NCI-H526 treated with DMSO at 0.1 percent for 48 hours (cell line): Measurements from ENCODE around the gene RASSF5.

Source experiments
- DNase-seq: peaks from one replicate; lab custom pipeline; 2025; lab: John Stamatoyannopoulos, UW

The RASSF5 gene

DNA sequence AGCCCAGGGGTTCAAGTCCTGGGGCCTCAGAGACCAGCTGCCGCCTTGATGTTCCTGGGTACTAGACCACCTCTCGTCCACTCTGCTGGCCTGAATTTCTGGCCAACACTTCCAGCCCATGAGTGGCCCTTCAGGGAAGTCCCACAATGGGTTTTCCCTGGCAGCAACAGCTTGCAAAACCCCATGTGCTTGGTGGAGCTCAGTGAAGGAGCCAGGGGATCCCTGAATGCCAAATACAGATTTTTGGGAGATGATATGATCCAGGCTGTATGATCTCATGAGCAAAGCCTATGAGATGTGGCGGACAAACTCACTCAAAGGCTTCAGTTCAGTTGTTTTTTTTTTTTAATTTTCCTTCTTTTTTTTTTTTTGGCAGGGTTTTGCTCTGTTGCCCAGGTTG lies 9.6 kb upstream of the RASSF5 start:
- DNase-seq = no peak

DNA sequence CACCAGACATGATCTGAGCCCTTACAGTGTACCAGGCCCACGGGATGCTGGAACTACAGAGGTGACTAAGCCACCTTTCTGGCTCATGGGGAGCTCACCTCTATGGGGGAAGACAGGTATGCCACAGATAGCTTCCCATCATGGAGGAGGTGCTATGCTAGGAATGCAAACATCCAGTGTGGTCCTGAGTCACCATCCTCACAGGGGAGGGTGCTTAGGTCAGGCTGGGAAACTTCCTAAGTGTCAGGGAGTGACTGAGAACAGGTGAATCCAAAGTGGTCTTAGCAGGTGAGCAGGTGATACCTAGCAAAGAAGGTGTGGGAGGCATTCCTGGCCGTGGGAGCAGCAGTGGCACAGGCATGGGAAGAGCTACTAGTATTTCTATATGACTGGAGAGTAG lies 8.6 kb upstream of the RASSF5 start:
- DNase-seq = no peak

DNA sequence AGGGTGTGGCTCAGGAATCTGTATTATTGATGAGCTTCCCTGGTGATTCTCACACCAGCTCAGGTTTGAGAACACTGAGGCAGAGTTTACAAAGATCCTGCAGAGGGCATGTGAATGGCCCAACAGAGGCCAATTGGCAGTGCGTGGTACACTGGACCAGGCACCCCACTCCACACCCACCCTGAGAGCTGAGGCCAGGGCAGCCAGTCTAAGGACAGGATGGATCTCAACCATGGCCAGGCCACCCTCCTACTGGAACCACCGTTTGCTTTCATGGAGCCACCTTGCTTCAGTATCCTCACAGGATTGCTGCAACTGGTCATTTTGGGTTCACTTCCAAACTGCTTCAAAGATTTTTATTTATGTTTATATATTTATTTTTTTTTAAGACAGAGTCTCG lies 7.3 kb upstream of the RASSF5 start:
- DNase-seq = no peak

DNA sequence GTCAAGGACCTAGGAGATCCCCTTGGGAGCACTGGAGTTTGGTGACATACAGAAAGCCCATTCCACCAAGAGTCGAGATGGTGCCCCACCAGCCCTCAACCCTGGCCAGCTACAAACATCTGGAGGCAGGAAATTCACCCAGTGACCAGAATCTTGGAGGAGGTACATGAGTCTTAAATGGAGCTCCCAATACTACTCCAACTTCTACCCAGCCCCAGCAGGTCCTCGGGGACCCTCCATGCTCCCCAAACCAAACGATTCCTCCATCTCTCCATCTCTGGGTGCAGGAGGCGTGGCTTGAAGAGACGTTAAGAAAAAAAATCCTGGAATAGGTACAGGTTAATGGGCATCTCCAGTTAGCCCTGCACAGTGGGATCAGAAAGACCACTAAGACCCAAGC lies 5.5 kb upstream of the RASSF5 start:
- DNase-seq = no peak

DNA sequence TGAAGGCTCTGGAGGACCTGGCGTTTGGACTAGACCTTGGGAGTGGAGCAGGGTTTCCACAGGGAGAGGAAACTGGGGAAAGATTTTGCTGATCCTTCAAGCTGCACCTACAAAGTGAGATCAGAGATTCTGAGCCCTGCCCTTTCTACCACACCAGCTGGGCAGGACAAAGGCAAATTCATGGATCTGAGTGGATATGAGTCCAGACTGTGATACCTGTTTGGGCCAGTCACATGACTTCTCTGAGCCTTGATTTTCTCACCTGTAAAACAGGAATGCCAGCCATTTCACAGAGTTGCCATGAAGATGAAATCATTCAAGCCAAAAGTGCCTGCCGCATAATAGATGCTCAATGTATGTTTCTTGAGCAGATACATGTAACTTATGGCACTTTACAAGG lies 4.9 kb upstream of the RASSF5 start:
- no peak for DNase-seq

DNA sequence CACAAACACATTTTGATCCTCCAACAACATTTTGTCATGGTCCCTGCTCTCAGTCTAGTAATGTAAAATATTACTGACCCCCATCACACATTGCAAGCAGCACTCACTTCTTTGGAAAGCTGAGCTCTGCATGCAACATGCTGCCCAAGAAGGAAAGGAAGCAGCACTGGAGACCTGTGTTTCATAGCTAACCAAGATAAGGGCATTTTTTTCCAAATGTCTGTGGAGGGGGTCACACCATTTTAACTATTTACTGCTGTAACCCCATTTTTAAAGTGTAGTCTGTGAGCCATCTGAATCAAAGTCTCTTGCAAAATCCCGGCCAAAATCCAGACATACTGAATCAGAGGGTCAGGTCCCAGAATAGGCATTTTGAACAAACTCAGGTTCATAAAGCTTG lies 4.5 kb upstream of the RASSF5 start:
- no peak for DNase-seq

DNA sequence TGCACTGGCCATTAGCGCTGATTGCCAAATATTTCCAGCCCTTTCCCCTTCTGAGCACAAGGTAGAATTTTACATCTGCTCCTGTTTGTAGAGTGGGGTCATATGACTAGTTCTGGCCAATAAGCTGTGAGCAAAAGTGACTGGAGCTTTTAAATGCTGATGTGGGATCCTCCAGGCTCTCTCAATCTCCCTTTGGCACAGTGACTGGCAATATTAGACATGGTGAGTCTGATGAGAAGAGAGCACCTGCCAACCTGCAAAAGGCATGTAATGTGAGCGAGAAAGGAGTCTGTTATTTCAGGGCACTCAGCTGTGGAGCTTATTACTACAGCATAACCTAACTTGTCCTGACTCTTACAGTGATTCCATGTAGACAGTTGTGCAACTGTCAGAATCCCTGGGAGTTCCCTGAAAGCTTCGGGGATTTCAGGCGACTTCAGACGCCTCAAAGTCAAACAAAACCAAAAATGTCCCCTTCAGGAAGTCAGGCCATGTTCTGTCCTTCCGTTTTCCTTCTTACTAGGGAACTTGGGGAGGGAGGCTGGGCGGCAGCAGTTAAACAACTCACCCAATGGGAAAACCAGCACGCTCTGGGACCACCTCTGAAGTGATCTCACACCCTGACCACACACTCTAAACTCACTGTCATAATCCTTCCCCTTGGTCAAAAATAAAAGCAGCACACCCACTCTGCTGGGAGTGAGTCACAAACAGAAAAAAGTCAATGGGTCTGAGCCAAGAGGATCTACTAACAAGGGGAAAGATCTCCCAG lies 3.6 kb upstream of the RASSF5 start:
- DNase-seq = no peak

DNA sequence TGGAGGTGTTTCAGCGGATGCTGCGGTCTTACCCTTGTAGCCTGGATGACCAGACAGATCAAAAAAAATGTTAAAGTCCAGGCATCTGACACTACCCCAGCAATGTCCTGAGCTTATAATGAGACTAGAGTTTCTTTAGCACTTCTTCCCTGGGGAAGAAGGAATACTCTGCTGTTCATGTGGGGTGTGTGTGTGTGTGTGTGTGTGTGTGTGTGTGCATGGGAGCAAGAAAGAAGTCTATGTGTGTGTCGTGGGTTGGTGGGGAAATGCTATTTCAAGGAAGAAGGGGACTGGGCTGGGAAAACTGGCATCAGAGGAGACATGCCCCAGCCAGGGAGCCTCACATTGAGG lies 3.0 kb upstream of the RASSF5 start:
- no peak for DNase-seq

DNA sequence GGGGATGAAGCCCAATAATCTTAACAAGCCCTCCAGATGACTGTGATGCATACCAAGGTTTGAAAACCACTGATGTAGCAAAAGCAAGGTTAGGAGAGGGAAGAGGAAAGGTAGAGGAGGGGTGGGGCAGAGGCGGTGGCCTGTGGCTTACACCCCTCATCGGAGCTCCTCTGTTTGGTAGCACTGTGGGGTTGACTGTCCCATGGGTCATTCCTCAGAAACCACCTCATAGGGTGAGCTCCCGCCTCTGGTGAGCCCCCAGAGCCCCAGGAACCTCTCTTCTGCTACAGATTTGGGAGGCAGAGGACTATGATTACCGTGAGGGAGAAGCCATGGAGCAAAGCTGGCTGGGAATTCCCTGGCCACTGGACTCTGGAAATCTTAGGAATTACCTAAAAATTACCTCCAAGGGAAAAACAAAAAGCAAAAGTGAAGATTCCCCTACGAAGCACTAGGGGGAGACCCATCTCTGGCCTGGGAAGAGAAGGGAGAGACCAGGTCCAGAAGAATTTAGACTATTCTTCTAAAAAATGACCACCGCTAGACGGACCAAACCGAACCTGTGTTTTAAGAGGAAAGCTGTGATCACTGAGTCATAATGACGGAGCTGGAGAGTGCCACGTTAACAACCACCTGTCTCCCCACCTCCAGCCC lies 1.5 kb upstream of the RASSF5 start:
- no peak for DNase-seq

DNA sequence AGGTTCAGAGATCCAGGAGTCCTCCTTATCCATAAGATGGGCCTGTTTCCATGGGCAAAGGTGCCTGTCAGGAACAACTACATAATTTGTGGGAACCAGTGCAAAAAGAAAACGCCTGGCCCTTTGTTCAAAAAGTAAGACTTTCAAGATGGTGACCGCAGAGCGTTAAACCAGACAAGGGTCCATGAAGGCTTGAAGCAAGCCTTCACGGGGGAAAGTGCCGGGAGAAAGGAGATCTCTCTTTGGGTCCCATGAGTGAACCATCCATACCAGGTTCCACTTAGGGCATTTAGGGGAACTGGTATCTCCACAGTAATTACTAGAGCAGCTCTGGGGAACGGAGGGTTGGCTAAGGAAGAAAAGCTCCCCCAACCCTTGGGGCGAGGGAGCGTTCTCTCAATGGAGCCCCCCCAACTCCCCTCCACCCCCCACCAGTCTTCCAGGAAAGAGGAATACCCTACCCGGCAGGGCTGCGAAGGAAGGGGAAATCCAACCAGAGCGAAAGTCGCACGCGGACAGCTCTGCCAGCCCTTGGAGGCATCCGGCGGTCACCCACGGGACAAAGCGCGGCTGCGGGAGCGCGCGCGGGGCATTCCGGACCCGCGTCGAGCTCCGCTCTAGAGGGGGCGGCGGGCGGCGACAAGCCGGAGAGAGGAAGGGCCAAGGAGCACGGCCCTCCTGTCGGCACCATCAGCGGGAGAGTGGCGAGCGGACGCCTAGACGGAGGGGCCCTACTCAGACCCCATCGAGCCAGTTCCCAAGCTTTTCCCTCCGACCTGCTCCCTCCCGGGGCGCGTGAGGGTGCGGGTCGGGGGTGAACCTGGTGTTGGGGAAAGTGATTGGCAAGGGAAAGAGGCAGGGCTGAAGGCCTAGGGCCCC lies 687 bp upstream of the RASSF5 start:
- DNase-seq = no peak

DNA sequence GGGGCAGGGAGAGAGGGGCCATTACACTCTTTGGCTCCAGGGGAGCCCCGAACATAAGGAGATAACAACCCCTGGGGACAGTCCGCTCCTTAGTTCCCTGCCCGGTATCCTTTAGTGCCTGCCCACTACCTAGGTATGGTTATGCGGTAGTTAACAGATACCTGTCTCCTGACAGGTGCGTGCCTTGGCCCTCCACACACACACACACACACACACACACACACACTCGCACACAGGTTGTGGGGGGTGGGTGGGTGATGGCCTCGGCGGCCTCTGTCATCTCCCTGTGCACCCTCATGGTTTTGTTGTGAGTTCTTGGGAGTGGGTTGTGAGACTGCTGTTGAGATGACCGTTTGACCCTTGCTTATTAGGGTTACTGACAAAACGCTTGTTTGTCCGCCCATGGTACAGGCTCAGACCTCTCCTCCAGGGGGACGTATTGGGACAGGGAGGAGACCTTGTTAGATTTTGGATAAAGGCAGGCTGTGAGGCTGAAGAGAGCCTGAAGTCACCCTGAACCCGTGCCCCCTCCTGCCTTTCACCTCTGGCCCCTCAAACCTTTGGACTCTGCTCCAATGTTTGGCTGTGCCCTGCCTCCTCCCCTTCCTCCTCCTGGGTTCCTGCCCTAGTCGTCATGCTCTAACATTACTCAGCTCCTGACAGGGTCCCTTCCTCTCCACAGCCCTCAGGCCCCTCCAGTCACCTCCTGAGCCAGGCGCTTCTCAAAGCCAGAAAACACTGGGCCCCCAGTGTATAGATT lies 979 bp downstream of the RASSF5 start:
- DNase-seq = no peak

DNA sequence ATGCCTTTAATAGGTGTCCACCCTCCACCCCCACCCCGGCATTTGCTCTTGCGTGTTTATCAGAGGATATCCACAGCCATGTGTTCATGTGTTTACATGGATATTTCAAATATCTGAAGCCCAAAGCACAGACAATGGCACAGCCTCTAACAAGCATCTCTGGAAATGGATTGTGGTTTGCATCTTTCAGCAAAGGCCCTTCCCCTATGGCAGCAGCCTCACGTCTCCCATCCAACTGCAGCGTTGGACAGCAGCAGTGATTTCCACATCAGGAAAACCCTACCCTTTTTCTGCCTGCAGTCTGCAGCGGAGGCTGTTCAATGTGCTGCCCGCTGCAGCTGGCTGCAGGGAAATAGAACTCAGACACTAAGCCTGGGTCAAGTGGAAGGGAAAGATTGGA lies 1.6 kb downstream of the RASSF5 start:
- DNase-seq = no peak

DNA sequence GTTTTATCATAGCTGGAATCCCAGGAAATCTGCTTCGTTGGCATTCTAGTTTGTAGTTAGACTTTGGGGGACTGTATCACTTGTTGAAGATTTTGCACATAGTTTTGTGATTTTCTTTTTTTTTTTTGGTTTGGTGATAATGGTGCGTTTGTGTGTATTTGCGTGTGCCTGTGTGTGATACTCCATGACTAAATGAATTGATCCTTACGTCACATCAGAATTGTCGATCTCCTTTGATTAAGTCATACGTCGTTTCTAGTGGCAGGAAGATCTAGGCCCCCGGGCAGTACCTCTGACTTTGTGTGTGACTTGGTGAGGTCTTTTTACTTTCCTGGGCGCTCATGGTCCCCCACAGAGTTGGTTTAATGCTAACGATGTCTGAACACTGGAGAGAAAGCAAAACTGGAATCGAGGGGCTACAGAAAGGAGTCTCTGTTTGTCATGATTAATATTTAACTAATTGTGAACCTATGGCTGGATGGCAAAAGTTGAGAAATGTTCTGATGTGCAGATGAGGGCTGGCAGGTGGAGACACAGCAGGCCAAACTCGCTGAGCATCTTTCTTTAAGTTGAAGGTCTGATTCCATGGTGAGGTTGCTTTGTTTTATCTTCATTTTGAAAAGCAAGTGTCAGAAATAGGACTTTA lies 2.4 kb downstream of the RASSF5 start:
- DNase-seq = no peak

DNA sequence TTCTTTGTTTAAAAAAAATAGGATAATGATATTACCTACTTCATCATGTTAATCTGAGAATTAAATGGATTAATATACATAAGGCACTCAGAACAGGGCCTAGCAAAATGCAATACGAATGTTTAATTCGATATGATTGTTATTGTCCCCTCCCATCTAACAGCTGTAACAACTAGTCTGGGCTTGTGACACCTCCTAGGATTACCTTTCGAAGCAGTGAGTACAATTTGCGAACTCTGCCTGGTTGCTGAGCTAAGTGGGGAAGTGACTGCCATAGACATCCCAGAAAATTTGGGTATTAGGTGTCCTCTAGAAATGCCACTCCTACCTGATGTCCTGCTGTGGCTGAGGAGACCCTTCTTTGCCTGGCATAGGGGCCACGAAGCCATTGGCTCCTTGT lies 3.0 kb downstream of the RASSF5 start:
- no peak for DNase-seq

DNA sequence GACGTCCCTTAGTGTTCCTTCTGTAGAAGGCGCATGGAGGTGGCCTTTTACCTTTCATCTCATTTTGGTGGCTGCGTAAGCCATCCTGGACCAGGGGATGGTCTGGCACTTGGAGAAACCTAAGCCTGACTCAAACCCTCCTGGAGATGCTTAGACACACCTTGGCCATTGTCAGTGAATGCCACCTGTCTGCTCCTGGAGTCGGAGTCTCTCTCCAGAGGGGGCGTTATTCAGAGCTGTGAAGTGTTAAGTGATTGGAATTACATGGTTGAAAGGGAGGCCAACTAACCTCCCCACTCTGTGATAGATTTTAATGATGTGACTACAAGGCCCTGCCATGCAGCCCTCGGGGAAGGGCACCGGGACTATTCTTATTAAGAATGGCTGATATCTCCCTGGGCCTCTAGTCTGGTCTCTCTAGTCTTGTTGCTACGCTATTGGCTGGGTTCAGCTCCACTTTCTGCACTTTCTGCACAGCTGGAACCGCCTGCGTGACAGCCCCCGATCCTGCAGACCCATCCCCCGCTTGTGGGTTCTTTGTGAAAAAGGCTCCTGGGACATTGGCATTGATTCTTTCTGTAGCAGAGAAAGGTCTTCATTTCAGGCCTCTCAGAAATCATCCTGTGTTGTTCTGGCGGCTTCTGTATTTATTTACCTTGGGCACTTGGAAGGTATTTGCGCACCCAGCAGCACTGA lies 4.2 kb downstream of the RASSF5 start:
- no peak for DNase-seq

DNA sequence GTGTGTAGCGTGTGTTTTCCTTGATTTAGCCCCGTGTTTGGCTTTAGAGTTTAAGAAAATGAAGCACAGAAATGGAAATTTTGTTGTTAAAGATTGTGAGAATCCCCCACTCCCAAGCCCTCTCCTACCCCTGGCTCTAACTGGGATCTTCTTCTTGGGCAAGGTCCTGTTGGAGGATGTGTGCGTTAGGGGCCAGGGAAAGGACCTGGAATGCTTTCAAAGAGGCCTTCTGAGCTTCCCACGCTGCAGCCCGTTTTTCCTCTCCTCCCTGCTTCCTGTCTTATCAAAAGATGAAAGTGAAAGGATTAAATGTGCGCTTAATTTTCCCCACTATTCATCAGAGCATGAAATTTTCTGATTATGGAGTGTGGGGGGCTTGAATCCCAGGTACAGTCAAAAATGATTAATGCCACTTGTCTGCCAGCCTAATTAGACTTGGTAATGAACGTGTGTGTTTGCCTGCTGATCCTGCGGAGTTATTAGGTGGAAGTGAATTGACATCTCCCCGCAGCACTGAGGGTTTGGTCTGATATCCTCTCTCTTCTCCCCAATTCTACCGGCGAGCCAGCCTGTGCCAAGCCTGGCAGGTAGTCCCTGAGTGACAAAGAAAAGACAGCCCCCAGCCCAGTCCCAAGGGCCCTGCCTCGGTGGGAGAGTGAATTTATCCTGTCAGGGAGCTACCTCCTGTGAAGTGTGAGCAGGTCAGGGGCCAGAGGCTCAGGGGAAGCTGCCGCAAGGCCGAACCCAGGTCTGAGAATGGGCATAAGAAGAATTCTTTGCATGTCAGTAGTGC lies 4.9 kb downstream of the RASSF5 start:
- DNase-seq = no peak

DNA sequence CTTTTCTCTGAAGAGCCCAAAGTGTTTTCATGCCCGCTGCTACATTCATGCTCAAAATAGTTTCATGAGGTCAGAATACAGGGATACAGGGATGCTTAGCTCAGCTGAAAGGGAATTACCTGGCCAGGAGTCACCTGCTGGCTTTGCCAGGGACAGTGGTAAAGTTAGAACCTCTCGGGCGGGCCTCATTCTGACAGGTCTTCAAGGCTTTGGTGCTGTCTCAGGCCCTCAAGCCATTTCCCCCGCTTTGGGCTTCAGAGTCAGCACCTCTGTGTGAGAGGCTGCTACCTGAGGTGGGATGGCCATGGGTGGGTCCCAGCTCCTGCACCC lies 5.5 kb downstream of the RASSF5 start:
- DNase-seq = no peak

DNA sequence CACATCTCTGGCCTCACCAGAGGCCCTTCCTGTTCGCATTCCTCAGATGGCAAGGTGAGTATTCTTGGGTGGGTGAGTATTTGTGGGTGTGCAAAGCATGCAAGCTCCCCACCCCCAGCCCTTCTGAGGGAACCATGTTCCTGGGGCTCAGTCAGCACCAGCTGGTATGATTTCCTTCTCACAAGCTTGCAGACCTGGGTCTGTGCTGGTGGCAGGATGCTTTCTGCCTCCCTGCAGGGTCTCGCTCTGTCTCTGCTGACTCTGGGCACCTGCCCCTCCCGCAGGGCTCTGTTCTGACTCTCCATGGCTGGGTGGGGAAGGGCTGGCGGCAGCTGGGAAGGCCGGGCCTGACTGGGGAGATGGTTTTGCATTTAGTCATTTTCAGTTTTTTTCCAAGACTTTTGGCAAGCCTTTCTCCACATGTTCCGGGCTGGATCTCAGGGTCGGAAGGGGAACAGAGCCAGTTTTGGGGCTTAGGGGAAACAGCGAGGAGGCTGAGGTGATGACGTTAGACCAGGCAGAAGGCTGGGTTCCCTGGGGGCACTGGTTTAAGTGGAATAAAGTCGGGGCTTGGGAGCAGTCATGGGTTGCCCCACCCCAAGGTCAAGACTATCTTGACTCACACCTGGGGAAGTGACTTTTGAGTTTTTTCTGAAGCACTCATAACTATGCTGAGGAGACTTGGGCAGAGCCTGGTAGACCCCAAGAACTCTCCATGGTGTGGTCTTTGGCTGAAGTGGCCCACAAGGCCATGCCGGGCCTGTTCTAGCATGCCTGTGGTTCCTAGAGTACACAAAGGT lies 6.2 kb downstream of the RASSF5 start:
- DNase-seq = no peak

DNA sequence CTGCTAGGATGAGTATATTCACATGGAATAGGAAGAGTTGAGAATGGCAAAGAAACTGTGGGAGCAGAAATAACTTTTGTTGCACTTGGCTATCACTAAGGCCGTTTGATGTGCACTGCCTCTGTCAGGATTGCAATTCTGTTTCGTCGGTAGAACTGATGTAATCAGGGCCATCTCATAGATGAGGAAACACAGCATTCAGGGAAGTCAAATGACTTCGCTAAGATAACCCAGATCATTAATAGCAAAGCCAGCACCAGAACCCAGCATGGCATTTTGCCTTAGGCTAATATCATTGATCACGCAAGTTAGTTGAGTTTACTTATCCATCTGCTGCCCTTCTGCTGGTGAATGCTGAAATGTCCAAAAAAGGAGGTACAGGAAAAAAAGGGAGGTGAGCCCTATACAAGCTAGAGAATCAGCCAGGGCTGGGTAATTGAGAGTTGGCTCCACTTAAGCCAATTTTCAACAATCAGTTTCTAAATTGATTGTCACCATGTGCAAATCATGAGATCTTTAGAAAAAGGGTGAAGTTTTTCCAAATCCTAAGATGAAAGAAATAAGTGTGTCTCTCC lies 7.6 kb downstream of the RASSF5 start:
- no peak for DNase-seq

DNA sequence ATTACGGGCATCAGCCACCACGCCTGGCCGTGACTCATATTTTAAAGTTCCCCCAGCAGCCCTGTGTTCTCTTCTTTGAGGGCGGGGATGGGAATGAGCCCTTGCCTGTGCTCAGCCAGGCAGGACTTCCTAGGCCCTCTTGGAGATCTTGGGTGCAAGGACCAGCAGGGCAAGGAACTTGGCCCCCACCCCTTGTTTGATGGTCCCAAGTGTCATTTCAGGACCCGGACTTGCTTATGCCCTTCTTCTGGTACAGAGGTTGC lies 9.3 kb downstream of the RASSF5 start:
- no peak for DNase-seq
